Measurements from ENCODE around the gene PCGF6.

GRCh38 chr10:103278862-103279298 is 72.1 kb downstream of the PCGF6 start:
- no peak for TF ChIP-seq CTCF (conservative IDR thresholded peaks at IDR 0.05; ENCODE audit: low read depth, low read length)
- no peak for TF ChIP-seq EZH2 (IDR thresholded peaks at IDR 0.05; ENCODE audit: low read length, unreplicated experiment)
